NCI-H1436 treated with DMSO at 0.1 percent for 48 hours (cell line): ENCODE data around the gene UBE2Q2.
"Not testable (repeated sequence)": the region's sequence is repeated elsewhere in the genome, so short reads cannot be mapped to it uniquely, and the experiment has no call there.

Experiments
- DNase-seq: peaks from one replicate; lab custom pipeline; 2025; lab: John Stamatoyannopoulos, UW

The UBE2Q2 gene

GRCh38 chr15:75866916-75867315, 23.7 kb downstream of the UBE2Q2 start:
- DNase-seq, result no peak

DNA sequence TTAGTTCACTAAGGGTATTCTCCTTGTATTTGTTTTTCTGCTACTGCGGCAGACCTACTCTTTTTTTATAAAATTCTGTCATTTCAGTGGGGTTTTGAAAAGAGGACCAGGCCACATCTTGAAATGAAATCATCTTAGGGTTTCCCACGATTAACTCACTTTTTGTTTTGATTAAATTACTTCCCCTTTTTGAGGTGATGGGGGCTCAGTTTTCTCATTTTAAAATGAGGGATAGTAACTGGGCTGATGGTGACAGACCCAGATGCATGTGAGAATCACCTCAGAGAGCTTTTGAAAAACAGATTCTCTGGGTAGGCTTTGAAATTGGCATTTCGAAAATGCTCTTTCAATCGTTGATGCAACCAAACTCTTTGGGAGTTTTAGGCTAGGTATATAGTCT, 24.2 kb downstream of the UBE2Q2 start:
- DNase-seq, result no peak

DNA sequence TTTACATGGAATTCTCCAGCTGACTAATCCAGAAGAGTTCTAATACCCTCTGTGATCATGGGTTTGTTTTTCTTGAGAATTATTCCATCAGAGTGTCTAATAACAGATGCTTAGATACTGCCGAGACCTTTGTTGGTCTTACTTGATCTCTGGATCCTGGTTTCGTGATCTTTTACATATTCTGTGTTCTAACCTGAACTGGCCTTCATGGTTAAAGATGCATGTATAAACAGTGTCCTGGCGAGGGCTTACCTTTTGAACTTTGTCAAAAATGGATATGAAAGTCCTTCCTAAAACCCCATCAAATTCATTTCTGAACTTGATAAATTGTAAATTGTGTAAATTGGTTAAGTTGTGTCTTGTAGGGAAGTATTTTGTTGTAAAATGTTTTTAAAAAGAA, 24.8 kb downstream of the UBE2Q2 start:
- DNase-seq, result no peak

DNA sequence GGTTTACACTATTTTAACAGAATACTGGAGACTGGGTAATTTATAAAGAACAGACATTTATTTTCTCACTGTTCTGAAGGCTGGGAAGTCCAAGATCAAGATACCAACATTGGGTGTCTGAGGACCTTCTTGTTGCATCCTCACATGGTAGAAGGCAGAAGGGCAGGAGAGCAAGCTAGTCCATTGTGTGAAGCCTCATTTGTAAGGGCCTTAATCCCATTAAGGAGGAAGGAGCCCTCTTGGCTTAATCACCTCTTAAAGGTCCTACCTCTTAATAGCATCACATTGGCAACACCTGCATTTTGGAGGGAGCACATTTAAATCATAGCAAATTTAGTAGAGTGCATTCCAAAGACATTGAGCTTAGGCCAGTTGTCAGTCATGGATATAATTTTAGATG, 26.2 kb downstream of the UBE2Q2 start:
- DNase-seq, result no peak

GRCh38 chr15:75871589-75871988, 28.3 kb downstream of the UBE2Q2 start:
- DNase-seq, result not testable (repeated sequence)

- DNase-seq, result no peak
Measured at GRCh38 chr15:75872403-75872990, 29.2 kb downstream of the UBE2Q2 start.

GRCh38 chr15:75884041-75884440, 40.8 kb downstream of the UBE2Q2 start:
- no peak for DNase-seq

DNA sequence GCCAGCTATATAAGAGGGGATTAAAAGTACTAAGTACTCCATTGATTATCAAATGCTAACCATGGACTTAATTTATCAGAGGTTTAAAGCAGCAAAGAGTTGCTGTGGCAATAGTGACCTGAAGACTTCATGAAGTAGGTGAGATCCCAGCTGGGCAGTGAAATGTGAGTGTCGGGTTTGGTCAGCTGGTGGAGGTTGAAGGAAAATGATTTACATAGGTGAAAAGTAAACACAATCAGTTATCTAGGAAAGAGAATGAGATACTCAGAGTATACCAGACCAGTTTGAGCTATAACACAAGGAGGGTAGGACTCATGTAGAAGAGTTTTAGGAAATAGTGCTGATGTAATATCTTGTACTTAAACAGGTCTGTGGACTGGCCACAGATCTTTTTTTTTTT, 43.9 kb downstream of the UBE2Q2 start:
- no peak for DNase-seq

DNA sequence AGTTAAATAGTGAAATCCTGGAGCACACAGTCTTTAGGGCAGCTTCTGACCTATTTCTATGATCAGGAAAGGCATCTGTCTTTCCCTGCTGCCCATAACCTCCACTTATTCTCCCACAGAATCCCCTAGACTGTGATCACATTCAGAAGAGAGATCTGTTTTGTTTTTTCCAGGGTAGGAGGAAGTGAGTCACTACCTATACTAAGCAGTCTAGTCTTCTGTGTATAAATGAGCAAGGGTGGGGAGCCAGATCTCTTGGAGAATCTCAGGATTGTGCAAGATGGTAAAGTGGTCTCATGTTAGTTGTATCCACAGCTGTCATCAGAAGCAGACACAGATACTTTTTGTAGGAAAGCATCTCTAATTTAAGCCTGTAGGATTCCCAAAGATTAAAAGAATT, 48.6 kb downstream of the UBE2Q2 start:
- DNase-seq, result no peak

GRCh38 chr15:75895731-75896130, 52.5 kb downstream of the UBE2Q2 start:
- no peak for DNase-seq

DNA sequence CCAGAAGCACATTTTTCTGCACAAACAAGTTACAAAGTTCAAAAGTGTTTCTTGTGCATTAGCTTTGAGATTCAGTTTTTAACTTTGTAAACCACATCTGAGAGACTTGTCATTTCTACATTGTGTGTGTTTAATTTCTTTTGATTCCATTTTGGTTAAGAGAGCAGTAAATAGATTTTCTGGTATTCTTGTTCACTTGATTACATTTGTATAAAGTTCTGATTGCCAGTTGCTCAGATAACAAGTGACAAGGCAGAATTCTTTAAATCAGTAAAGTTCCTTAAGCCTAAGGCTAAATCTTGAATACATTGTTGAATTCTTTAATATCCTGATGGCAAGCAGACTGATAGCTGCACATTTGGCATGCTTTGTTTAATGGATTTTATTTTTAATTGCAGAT, 57.3 kb downstream of the UBE2Q2 start:
- no peak for DNase-seq

- no peak for DNase-seq
Measured at GRCh38 chr15:75902129-75902557, 58.9 kb downstream of the UBE2Q2 start.

GRCh38 chr15:75903331-75904239, 60.3 kb downstream of the UBE2Q2 start, which contains the start of gene FBXO22:
Gene FBXO22, plus strand, starts transcription at chr15:75903878. Its CDS starts 86 bp downstream, at chr15:75903964.
- DNase-seq, result peak; percentile 52

DNA sequence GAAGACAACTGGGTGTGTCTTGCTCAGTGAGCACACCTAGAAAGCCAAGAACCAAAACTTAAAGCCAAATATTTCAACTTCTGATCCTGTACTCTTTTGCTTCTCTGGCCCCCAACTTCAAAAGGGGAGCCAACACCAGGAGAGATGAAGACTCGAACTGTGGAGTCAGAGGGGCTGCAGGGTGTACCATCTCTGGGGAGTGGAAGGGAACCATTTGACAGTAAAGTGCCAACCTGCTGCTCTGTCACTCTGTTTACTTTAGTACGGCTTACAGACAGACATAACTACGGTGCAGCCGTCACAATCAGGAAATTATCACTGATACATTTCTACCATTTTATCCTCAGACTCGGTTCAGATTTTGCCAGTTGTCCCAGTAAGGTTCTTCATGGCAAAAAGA, 62.0 kb downstream of the UBE2Q2 start:
- DNase-seq, result no peak

- not testable (repeated sequence) for DNase-seq
Measured at GRCh38 chr15:75910355-75910754, 67.1 kb downstream of the UBE2Q2 start.

GRCh38 chr15:75916978-75917377, 73.7 kb downstream of the UBE2Q2 start:
- DNase-seq, result no peak

- DNase-seq, result no peak
Measured at GRCh38 chr15:75918135-75918534, 74.9 kb downstream of the UBE2Q2 start.

GRCh38 chr15:75920079-75920478, 76.8 kb downstream of the UBE2Q2 start:
- no peak for DNase-seq

- DNase-seq, result no peak
Measured at GRCh38 chr15:75921732-75922703, 78.8 kb downstream of the UBE2Q2 start.

DNA sequence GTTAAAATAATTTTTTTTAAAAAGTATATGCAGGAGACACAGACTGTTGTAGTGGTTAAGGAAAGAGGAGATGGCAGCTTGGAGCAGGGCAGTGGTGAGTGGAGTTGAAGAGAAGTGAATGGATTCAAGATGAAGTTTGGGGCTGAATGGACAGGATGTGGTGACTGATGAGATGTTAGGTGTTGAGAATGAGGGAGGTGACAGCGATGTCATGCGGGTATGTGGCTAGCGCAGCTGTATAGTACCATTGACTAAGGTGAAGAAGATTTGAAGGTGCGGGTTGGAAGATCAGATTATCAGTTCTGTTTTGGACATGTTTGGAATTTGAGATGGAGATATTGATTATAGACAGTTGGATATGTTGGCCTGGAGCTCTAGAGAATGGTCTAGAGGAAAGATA, 80.5 kb downstream of the UBE2Q2 start:
- DNase-seq, result no peak

GRCh38 chr15:75924576-75924975, 81.3 kb downstream of the UBE2Q2 start:
- no peak for DNase-seq

GRCh38 chr15:75925440-75925839, 82.2 kb downstream of the UBE2Q2 start:
- no peak for DNase-seq
